Fibroblast of lung (primary cell): Measurements from ENCODE around the gene PDIK1L. TPM values are rescaled to one million over a fixed set of nuclear protein-coding genes. Genes with fewer than 3 reads are reported as not detected.

ENCODE experiments used
- DNase-seq, 2 donors: peaks; one replicate each; pipeline versions ENCODE4 v3.0.0 to v3.0.0-alpha.2; 2010; ENCODE audit warnings: low read depth in 2 of 2
- H2AFZ ChIP-seq: 2 replicates; pipeline ENCODE4 v1.5.1; 2012; ENCODE audit warnings: low read length, control low read depth, inconsistent platforms
- H3K27ac ChIP-seq: 2 replicates; pipeline ENCODE4 v1.5.1; 2011; ENCODE audit warnings: low read length, control low read depth; ENCODE audit not compliant: insufficient read depth
- H3K27me3 ChIP-seq: 2 replicates; pipeline ENCODE4 v1.5.1; 2011; ENCODE audit warnings: mild to moderate bottlenecking, low read length; ENCODE audit not compliant: control insufficient read depth, insufficient read depth
- H3K36me3 ChIP-seq: 2 replicates; pipeline ENCODE4 v1.5.1; 2011; ENCODE audit warnings: low read length; ENCODE audit not compliant: control insufficient read depth, insufficient read depth
- H3K4me1 ChIP-seq: 2 replicates; pipeline ENCODE4 v1.5.1; 2011; ENCODE audit warnings: low read length; ENCODE audit not compliant: control insufficient read depth, insufficient read depth; ENCODE audit errors: extremely low read depth
- H3K4me2 ChIP-seq: 2 replicates; pipeline ENCODE4 v1.5.1; 2011; ENCODE audit warnings: low read length, control low read depth; ENCODE audit not compliant: insufficient read depth; ENCODE audit errors: extremely low read depth
- H3K4me3 ChIP-seq, 4 experiments: fragments of 200-600 bp in 1 of 4; sonication (generic) in 1 of 4; replicated peaks in 1 of 4; 2 replicates each; pipeline ENCODE4 v1.5.1; 2011 to 2016; ENCODE audit warnings: low read length in 4 of 4, low read depth in 3 of 4, mild to moderate bottlenecking in 3 of 4, control low read depth in 2 of 4, inconsistent platforms in 1 of 4, mixed read lengths in 1 of 4; ENCODE audit not compliant: insufficient read depth in 1 of 4; ENCODE audit errors: control extremely low read depth in 1 of 4
- H3K79me2 ChIP-seq: 2 replicates; pipeline ENCODE4 v1.5.1; 2012; ENCODE audit warnings: mild to moderate bottlenecking, low read length, inconsistent platforms; ENCODE audit not compliant: control insufficient read depth, insufficient read depth
- H3K9ac ChIP-seq: 2 replicates; pipeline ENCODE4 v1.5.1; 2011; ENCODE audit warnings: mild to moderate bottlenecking, low read length, control low read depth; ENCODE audit not compliant: insufficient read depth
- H3K9me3 ChIP-seq: 2 replicates; pipeline ENCODE4 v1.5.1; 2012; ENCODE audit warnings: low read depth, low read length; ENCODE audit not compliant: control insufficient read depth, insufficient read depth
- H4K20me1 ChIP-seq: 2 replicates; pipeline ENCODE4 v1.5.1; 2011; ENCODE audit warnings: low read length; ENCODE audit not compliant: control insufficient read depth, insufficient read depth; ENCODE audit errors: extremely low read depth
- CTCF ChIP-seq, 2 donors: IDR thresholded peaks in 1 of 2; conservative IDR thresholded peaks in 1 of 2; 1 replicate in 1 of 2; 2 replicates in 1 of 2; pipeline ENCODE4 v1.5.1; 2011 to 2012; ENCODE audit warnings: low read length in 2 of 2, control low read depth in 1 of 2, inconsistent platforms in 1 of 2, low read depth in 1 of 2, mild to moderate bottlenecking in 1 of 2
- EZH2 ChIP-seq: IDR thresholded peaks from 2 replicates; pipeline ENCODE4 v1.5.1; 2012; ENCODE audit warnings: low read length, control low read depth, mild to moderate bottlenecking; ENCODE audit errors: missing control alignments
- polyA plus RNA-seq, 2 donors: library from polyadenylated mRNA; depleted of rRNA in 1 of 2; stranded (reverse) in 1 of 2; unstranded in 1 of 2; fragments of >200 nt; gene quantifications; 2 replicates each; pipeline ENCODE4 v1.2.1, GENCODE V29; 2011 to 2012; ENCODE audit warnings: missing spikeins in 1 of 2
- total RNA-seq: library from RNA; depleted of rRNA; stranded (reverse); fragments of >200 nt; gene quantifications from 2 replicates; pipeline ENCODE4 v1.2.1, GENCODE V29; 2014

Gene PDIK1L
- total and polyA plus RNA-seq, 2 donors (not counting 1 experiment from before 2014, with no cell fraction given) = 3.0 to 4.3 TPM

- no peak overlapping the region for H3K9ac ChIP-seq
- H3K4me1 ChIP-seq = no peaks in the 10 kb centered on the region
- no peaks in the 10 kb centered on the region for H3K79me2 ChIP-seq
- no peak overlapping the region for H3K27ac ChIP-seq
- H3K4me3 ChIP-seq = no peak overlapping the region
- TF ChIP-seq CTCF (conservative IDR thresholded peaks at IDR 0.05 in 1 of 2, IDR thresholded peaks at IDR 0.05 in 1 of 2; ENCODE audit: low read depth in 1 of 2, low read length in 2 of 2) = no peak
- no peak for TF ChIP-seq EZH2
- H4K20me1 ChIP-seq = no peaks in the 10 kb centered on the region
- H3K4me2 ChIP-seq = no peak overlapping the region
- H3K27me3 ChIP-seq = peaks cover 3% of the 10 kb centered on the region
- no peak for DNase-seq
- no peaks in the 10 kb centered on the region for H3K36me3 ChIP-seq
- H2AFZ ChIP-seq = no peak overlapping the region
- no peaks in the 10 kb centered on the region for H3K9me3 ChIP-seq
Measured at GRCh38 chr1:26082020-26082350, 29.6 kb upstream of the PDIK1L start.

DNA sequence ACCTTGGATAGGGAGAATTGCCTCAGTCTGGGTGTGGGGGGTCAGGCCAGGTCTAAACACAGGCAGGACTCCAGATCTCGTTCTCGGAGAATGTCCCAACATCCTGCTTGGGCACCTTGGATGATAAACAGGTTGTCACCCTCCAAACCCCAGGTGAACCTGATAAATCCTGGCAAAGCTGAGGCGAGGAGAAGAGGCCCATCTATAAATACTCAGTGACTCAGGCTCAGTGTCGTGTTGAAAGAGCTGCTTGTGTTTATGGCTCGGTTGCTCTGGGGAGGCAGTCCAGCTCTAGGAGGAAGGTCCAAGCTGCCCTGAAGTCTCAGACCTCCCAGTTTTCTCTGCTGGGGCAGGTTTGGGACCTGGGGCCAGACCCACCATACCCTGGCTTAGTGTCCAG lies 28.4 kb upstream of the PDIK1L start:
- H3K9ac ChIP-seq = no peak overlapping the region
- TF ChIP-seq EZH2 (no peak), CTCF (conservative IDR thresholded peaks at IDR 0.05 in 1 of 2, IDR thresholded peaks at IDR 0.05 in 1 of 2; ENCODE audit: low read depth in 1 of 2, low read length in 2 of 2) (no peak)
- H3K4me3 ChIP-seq = no peak overlapping the region
- no peaks in the 10 kb centered on the region for H3K36me3 ChIP-seq
- H2AFZ ChIP-seq = no peak overlapping the region
- H3K9me3 ChIP-seq = no peaks in the 10 kb centered on the region
- H4K20me1 ChIP-seq = no peaks in the 10 kb centered on the region
- H3K79me2 ChIP-seq = no peaks in the 10 kb centered on the region
- peak in 1 of 2 donors; percentile 29 for DNase-seq
- H3K27me3 ChIP-seq = peaks cover 3% of the 10 kb centered on the region
- no peaks in the 10 kb centered on the region for H3K4me1 ChIP-seq
- H3K27ac ChIP-seq = no peak overlapping the region
- H3K4me2 ChIP-seq = no peak overlapping the region

GRCh38 chr1:26084091-26084561 lies 27.5 kb upstream of the PDIK1L start:
- H3K27ac ChIP-seq = no peak overlapping the region
- no peak overlapping the region for H3K9ac ChIP-seq
- no peaks in the 10 kb centered on the region for H3K79me2 ChIP-seq
- no peak overlapping the region for H3K4me2 ChIP-seq
- no peak for TF ChIP-seq CTCF (conservative IDR thresholded peaks at IDR 0.05 in 1 of 2, IDR thresholded peaks at IDR 0.05 in 1 of 2; ENCODE audit: low read depth in 1 of 2, low read length in 2 of 2)
- no peak for TF ChIP-seq EZH2
- no peaks in the 10 kb centered on the region for H3K36me3 ChIP-seq
- DNase-seq = peak in 1 of 2 donors; percentile 45
- H4K20me1 ChIP-seq = no peaks in the 10 kb centered on the region
- H3K4me3 ChIP-seq = no peak overlapping the region
- peaks cover 3% of the 10 kb centered on the region for H3K27me3 ChIP-seq
- H3K9me3 ChIP-seq = no peaks in the 10 kb centered on the region
- H3K4me1 ChIP-seq = no peaks in the 10 kb centered on the region
- no peak overlapping the region for H2AFZ ChIP-seq
